ENCODE results near the gene KIF5B. TPM values are rescaled to one million over a fixed set of nuclear protein-coding genes. Genes with fewer than 3 reads are reported as not detected.

Gene KIF5B
- total and polyA plus RNA-seq, 2 of the 8 experiments (the other 6 are each of a cell fraction or from before 2014, with no cell fraction given): 9.8 to 68.4 TPM

DNA sequence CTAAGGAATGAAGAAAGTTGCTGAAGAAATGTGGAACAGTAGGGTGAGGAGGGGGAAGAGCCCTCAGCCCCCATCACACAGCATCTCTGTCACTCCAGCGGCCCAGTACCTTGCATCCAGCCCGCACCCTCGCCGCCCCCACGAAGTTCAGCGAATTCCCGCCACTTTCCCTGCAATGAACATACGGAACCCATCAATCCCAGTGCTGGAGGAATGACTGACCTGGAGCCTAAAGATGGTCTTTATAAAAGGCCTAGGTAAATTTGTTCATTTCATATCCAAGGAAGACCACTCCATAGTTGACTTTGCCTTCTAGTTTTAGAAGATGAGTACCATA lies 779 bp upstream of the KIF5B start:
- no peak overlapping the region for H2AFZ ChIP-seq (ENCODE audit: low read length)
- no peak for DNase-seq (ENCODE audit: low read depth in 1 of 2, low spot score in 2 of 2)

More for the DNA sequence above, 779 bp upstream of the KIF5B start:
- H4K5ac ChIP-seq (ENCODE audit: insufficient read length, low read depth, low read length): no peak overlapping the region
- TF ChIP-seq, protein P1, sequence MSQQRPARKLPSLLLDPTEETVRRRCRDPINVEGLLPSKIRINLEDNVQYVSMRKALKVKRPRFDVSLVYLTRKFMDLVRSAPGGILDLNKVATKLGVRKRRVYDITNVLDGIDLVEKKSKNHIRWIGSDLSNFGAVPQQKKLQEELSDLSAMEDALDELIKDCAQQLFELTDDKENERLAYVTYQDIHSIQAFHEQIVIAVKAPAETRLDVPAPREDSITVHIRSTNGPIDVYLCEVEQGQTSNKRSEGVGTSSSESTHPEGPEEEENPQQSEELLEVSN (IDR thresholded peaks at IDR 0.05): peak; percentile 94
- TF ChIP-seq, protein P2, sequence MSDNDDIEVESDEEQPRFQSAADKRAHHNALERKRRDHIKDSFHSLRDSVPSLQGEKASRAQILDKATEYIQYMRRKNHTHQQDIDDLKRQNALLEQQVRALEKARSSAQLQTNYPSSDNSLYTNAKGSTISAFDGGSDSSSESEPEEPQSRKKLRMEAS (IDR thresholded peaks at IDR 0.05): peak; percentile 72
- no peak for TF ChIP-seq CHD1 (IDR thresholded peaks at IDR 0.05; ENCODE audit: low read depth, low read length)
- TF ChIP-seq, protein P3, sequence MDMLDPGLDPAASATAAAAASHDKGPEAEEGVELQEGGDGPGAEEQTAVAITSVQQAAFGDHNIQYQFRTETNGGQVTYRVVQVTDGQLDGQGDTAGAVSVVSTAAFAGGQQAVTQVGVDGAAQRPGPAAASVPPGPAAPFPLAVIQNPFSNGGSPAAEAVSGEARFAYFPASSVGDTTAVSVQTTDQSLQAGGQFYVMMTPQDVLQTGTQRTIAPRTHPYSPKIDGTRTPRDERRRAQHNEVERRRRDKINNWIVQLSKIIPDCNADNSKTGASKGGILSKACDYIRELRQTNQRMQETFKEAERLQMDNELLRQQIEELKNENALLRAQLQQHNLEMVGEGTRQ (IDR thresholded peaks at IDR 0.05; ENCODE audit: low read length): no peak
- no peak for TF ChIP-seq PHF8 (conservative IDR thresholded peaks at IDR 0.05; ENCODE audit: low read depth, low read length)
- no peak overlapping the region for H3K23ac ChIP-seq (ENCODE audit: insufficient read length)
- ChIA-PET CTCF (ENCODE audit: partially characterized antibody) (interaction anchor here (0.9 kb wide), 1 partner anchor 149 kb away, joined by 3 read pairs; no protein-coding TSS in a partner anchor), POLR2A (ENCODE audit: partially characterized antibody) (interaction anchor here (0.7 to 1.9 kb wide), 10 partner anchors 9 to 286 kb away, joined by 3 to 6 read pairs (median 3); no protein-coding TSS in a partner anchor)
- H4K20me1 ChIP-seq (replicated peaks in 1 of 2; ENCODE audit: control insufficient read depth in 1 of 2, insufficient read depth in 2 of 2, low read length in 2 of 2): peaks cover 8 to 23% of the 10 kb centered on the region in 2 experiments
- H3K27ac ChIP-seq (ENCODE audit: low read depth, low read length): no peak overlapping the region
- peaks cover 23 to 40% of the 10 kb centered on the region in 2 experiments for H3K79me2 ChIP-seq (ENCODE audit: control insufficient read depth in 1 of 2, insufficient read depth in 2 of 2, low read length in 2 of 2)
- no peak overlapping the region for H4K91ac ChIP-seq (replicated peaks; ENCODE audit: insufficient read length, low read length)
- no peak overlapping the region for H3K9ac ChIP-seq (replicated peaks in 1 of 4; ENCODE audit: extremely low read depth in 1 of 4, low read depth in 3 of 4, low read length in 3 of 4)
- no peak for FAIRE-seq
- H2BK12ac ChIP-seq (ENCODE audit: low read depth, low read length): no peak overlapping the region
- 90% methylated on average over 8 of the region's 8 CpGs; no CpG with 5 or more reads in 1 of the 2 experiments for WGBS, 2 experiments (ENCODE audit: extremely low coverage in 1 of 2, insufficient coverage in 1 of 2, insufficient read length in 1 of 2, insufficient replicate concordance in 2 of 2, low coverage in 1 of 2, low lambda C conversion rate in 2 of 2, missing lambda C conversion rate in 1 of 2)
- no peaks in the 10 kb centered on the region for H3K79me1 ChIP-seq (ENCODE audit: low read depth, low read length)
- no peak overlapping the region for H3K14ac ChIP-seq (ENCODE audit: insufficient read length)
- no peak overlapping the region for H3K18ac ChIP-seq (ENCODE audit: extremely low read depth, low read length)
- H2AK5ac ChIP-seq (ENCODE audit: low read depth, low read length): no peak overlapping the region
- H4K8ac ChIP-seq (ENCODE audit: extremely low read depth, insufficient read depth, low read length): no peak overlapping the region; the same call in 1 of the 2 replicates
- no peaks in the 10 kb centered on the region for H3K27me3 ChIP-seq (replicated peaks in 1 of 4; ENCODE audit: control insufficient read depth in 3 of 4, extremely low read depth in 1 of 4, insufficient read depth in 3 of 4, low read length in 3 of 4)
- H2BK120ac ChIP-seq (replicated peaks; ENCODE audit: low read depth, low read length): no peak overlapping the region
- no peak overlapping the region for H2BK20ac ChIP-seq (ENCODE audit: low read length)
- H2BK15ac ChIP-seq (ENCODE audit: low read length): no peak overlapping the region
- H3K9me3 ChIP-seq (ENCODE audit: insufficient read depth in 2 of 2, low read depth in 1 of 2, low read length in 1 of 2): no peaks in the 10 kb centered on the region
- peaks cover 0 to 3% (median 0%) of the 10 kb centered on the region in 4 experiments; a peak in 3 of 7 replicates for H3K4me1 ChIP-seq (replicated peaks in 1 of 4; ENCODE audit: control insufficient read depth in 3 of 4, insufficient read depth in 4 of 4, low read length in 3 of 4)
- no peak overlapping the region for H3K4ac ChIP-seq (replicated peaks; ENCODE audit: insufficient read length, low read depth, low read length)
- no peaks in the 10 kb centered on the region for H3K36me3 ChIP-seq (ENCODE audit: control insufficient read depth in 2 of 4, insufficient read depth in 4 of 4, low read length in 3 of 4)
- peak overlapping the region; percentile 63 to 73; a peak in 2 of 4 replicates for H3K4me2 ChIP-seq (ENCODE audit: insufficient read depth in 1 of 2, low read depth in 2 of 2, low read length in 2 of 2)
- peaks cover 4% of the 10 kb centered on the region; the same call in 1 of the 2 replicates for H3K23me2 ChIP-seq (ENCODE audit: low read depth, low read length)
- H3K4me3 ChIP-seq (ENCODE audit: extremely low read depth in 1 of 4, insufficient read depth in 2 of 4, low read depth in 3 of 4, low read length in 4 of 4): peak overlapping the region in 2 of 4 experiments; percentile 86 to 96; a peak in 2 of 8 replicates
- H3K56ac ChIP-seq (replicated peaks; ENCODE audit: insufficient read length, low read depth, low read length): no peak overlapping the region
- no peak overlapping the region for H2BK5ac ChIP-seq (ENCODE audit: low read depth, low read length)
